ENCODE data around the gene ETS2.
A peak's percentile ranks its signal among the peaks of the same experiment; 100 is the strongest.
"Not testable (repeated sequence)": the region's sequence is repeated elsewhere in the genome, so short reads cannot be mapped to it uniquely, and the experiment has no call there.

The ETS2 gene

DNA sequence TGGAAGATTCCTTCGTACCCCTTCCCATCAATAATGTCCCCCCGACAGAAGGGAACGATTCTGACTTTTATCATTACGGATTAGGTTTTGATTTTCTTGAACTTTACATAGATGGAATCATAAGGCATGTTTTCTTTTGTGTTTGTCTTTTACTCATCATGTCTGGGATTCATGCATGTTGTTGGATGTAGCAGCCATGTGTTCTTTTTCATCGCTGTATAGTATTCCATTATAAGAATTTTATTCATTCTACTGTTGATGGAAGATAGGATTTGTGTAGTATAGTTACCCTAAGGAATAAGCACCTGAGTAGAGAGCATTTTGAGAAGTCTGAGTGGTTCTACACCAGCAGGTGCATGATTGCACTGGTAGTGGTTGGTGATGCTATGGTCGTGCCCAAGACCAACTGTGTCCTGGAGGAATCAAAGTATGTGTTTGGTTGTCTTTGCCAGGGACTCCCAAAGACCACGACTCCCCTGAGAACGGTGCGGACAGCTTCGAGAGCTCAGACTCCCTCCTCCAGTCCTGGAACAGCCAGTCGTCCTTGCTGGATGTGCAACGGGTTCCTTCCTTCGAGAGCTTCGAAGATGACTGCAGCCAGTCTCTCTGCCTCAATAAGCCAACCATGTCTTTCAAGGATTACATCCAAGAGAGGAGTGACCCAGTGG is 13.5 kb downstream of the ETS2 start:
- DNase-seq = no peak

GRCh38 chr21:38819719-38820159 is 14.0 kb downstream of the ETS2 start:
- no peak for DNase-seq

- no peak for DNase-seq
Observed at GRCh38 chr21:38820471-38821239, 14.9 kb downstream of the ETS2 start.

GRCh38 chr21:38821248-38821647 is 15.5 kb downstream of the ETS2 start:
- no peak for DNase-seq

DNA sequence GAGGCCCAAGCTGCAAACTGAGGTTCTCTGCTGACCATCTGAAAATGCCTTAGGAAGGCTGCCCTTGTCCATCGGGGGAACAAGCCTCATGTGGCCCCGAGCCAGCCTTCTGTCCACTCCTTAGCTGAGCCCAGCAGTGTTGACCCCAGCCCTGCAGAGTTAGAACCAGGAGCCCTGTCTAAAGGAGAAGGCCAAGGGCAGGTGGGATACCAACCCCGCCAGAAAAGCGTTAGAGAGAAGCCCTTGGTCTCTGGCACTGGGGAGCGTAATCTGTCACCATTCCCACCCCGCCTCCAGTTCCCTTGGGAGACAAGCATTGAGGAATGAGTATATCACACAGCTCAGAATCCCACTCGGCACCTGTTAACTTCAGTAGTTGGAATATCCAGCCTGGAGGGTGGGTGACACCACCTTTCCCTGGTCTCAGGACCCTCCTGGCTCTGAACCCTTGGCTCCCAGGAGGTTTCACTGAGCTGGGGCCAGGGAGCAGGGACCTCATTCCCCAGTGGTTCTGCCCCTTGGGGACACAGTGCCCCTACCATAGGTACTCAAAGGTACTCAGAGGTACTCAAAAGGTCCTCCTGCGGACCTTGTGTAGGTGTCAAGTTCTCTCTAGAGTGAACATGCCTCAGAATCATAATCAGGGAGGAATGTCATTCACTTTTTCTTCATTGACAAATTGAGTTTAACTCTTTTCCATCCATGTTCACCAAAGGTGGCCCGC is 16.4 kb downstream of the ETS2 start:
- no peak for DNase-seq

DNA sequence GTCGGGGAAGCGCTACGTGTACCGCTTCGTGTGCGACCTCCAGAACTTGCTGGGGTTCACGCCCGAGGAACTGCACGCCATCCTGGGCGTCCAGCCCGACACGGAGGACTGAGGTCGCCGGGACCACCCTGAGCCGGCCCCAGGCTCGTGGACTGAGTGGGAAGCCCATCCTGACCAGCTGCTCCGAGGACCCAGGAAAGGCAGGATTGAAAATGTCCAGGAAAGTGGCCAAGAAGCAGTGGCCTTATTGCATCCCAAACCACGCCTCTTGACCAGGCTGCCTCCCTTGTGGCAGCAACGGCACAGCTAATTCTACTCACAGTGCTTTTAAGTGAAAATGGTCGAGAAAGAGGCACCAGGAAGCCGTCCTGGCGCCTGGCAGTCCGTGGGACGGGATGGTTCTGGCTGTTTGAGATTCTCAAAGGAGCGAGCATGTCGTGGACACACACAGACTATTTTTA is 17.1 kb downstream of the ETS2 start:
- DNase-seq = no peak

DNA sequence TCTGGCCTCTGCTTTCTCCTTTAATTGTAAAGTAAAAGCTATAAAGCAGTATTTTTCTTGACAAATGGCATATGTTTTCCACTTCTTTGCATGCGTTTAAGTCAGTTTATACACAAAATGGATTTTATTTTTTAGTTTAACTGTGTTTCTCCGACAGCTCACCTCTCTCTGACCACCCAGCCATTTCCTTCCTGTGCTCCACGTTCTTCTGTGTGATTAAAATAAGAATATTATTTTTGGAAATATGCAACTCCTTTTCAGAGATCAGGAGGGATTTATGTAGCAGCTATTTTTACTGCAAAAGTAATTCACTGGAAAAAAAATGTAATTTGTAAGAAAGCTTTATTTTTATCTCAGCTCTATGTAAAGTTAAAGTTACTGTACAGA is 18.0 kb downstream of the ETS2 start:
- no peak for DNase-seq

DNA sequence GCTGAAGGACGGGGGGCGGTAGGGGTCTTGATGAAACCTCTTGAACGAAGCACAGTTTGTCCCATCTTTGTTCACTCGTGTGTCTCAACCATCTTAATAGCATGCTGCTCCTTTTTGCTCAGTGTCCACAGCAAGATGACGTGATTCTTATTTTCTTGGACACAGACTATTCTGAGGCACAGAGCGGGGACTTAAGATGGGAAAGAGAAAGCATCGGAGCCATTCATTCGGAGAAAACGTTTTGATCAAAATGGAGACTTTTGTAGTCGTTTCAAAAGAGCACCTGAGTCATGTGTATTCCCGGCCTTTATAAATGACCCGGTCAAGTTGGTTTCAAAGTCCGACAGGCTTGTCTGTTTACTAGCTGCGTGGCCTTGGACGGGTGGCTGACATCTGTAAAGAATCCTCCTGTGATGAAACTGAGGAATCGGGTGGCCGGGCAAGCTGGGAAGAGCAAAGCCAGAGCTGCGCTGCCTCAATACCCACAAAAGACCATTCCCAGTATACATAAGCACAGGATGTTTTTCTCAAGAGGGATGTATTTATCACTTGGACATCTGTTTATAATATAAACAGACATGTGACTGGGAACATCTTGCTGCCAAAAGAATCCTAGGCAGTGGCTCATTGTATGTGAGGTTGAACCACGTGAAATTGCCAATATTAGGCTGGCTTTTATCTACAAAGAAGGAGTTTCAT is 18.5 kb downstream of the ETS2 start:
- no peak for DNase-seq

- DNase-seq = no peak
Observed at GRCh38 chr21:38825269-38825668, 19.5 kb downstream of the ETS2 start.

DNA sequence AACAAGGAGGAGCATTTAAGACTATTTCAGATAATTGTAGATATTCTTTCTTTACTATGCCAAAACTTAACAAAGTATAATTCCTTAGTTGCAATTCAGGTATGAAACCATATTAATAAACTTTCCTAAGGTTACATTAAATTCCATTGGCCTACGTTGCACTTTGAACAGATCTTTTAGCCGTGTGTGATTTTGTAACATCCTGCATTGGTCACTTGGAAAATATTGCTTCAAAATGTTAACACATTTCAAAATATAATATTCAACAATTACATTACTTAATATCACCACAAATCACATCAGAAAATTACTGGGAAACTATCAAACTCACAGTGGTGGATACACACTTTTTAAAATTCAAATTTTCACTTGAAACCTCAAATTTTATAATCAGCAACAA is 20.2 kb downstream of the ETS2 start:
- no peak for DNase-seq

DNA sequence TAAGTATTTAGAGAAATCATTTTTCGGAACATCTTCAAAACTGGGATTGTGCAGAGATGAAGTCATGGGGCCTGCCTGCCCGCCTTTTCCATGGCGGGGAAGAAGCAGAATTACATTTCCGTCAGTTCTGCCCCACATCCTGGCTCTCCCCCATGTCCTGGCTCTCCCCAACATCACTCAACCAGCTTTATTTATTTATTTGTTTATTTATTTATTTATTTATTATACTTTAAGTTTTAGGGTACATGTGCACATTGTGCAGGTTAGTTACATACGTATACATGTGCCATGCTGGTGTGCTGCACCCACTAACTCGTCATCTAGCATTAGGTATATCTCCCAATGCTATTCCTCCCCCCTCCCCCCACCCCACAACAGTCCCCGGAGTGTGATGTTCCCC is 22.4 kb downstream of the ETS2 start:
- not testable (repeated sequence) for DNase-seq

DNA sequence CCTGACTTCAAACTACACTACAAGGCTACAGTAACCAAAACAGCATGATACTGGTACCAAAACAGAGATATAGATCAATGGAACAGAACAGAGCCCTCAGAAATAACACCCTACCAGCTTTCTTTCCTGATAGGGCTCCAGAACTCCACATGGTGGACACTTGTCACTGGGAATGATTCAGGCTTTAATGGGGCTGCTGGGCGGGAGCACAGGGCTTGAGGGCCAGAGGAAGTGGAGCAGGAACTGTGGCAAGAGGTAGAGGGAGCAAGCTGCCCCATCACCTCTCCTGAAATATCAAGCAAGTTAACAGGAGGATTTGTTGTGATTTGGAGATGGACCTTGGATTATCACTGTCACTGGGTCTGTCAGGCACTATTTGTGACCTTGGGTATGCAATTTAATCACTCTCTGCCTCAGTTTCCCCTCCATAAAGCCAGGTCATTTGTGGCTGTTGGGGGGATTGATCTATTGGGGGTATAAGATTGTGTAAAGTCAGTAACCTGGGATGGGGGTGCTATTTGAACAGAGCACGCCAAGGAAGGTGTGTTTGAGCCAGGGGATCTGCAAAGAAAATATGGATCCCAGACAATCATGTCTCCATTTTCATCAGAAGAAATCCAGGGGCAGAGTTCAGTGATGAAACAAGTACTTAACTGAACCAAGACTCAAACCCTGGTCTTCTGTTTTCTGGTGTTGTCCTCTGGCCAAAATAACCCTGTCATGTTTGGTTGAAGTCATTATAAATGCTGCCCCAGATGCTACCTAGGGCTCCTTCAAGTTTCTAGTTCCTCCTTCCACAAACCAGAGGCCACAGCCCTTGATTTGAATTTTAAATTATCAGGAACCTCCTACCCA is 25.2 kb downstream of the ETS2 start:
- no peak for DNase-seq

- DNase-seq = peak; percentile 79
Observed at GRCh38 chr21:38831526-38832467, 26.1 kb downstream of the ETS2 start.

DNA sequence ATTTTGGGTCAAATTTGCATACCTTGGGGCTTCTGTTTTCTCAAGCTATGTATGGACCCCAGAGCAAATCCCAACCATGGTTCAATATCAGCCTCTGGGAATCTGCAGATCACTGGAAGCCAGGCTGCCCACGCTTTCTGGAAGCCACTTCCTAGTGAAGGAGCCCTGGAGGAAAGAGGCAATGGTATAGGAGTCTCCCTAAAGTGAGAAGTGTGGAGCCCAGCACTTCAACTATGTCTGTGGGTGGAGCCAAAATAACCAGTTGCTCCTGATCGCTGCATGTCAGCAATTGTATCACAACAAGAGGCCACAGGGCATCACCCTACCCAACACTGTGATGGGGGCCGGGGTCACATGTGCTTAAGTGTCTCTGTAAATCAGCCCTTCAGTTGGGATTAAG is 26.9 kb downstream of the ETS2 start:
- DNase-seq = no peak

- DNase-seq = no peak
Observed at GRCh38 chr21:38833117-38833516, 27.4 kb downstream of the ETS2 start.

DNA sequence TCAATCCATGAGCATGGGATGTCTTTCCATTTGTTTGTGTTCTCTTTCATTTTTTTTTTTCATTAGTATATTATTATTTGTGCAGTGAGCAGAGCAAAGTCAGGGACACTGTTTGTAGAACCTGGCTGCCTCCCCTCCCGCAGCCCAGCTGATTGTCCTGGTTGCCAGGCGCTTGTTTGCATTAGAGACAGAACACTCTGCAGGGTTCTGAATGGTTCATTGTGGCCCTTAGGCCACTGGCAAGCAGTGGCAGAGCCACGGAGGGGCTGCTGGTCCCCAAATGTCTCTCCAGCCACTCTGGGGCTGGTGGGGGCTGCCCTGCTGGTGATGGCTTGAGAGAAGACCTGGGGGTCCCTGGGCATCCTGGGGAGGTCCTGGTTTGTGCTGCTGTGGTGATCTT is 29.0 kb downstream of the ETS2 start:
- DNase-seq = no peak

GRCh38 chr21:38837806-38838461 is 32.2 kb downstream of the ETS2 start:
- no peak for DNase-seq

GRCh38 chr21:38838598-38839327 is 33.0 kb downstream of the ETS2 start:
- DNase-seq = no peak
